Naive B cell (primary cell): ENCODE measurements around the gene GNAI1. TPM values are rescaled to one million over a fixed set of nuclear protein-coding genes. Genes with fewer than 3 reads are reported as not detected.

Experiments used
- ATAC-seq, 2 donors: fragments of 150-1000 bp; cut with Tn5 transposase; 2 replicates each; pipeline ENCODE4 v1.10.0; 2021; ENCODE audit warnings: low read depth in 2 of 2, mild to moderate bottlenecking in 2 of 2, moderate library complexity in 2 of 2
- DNase-seq: peaks from one replicate; pipeline ENCODE4 v3.0.0; 2022
- H3K27ac Mint-ChIP-seq, 6 donors: one replicate each; pipeline ENCODE4 v1.8.0; 2020 to 2022; ENCODE audit warnings: mild to moderate bottlenecking in 6 of 6, mixed read lengths in 6 of 6, moderate library complexity in 5 of 6, inconsistent platforms in 2 of 6
- H3K27me3 Mint-ChIP-seq, 3 donors: one replicate each; pipeline ENCODE4 v1.8.0; 2021 to 2022; ENCODE audit warnings: mixed read lengths in 3 of 3, mild to moderate bottlenecking in 1 of 3
- H3K36me3 Mint-ChIP-seq, 2 donors: one replicate each; pipeline ENCODE4 v1.8.0; 2020 to 2022; ENCODE audit warnings: mixed read lengths in 2 of 2, inconsistent platforms in 1 of 2, mild to moderate bottlenecking in 1 of 2
- H3K4me1 Mint-ChIP-seq, 3 donors: one replicate each; pipeline ENCODE4 v1.8.0; 2020 to 2022; ENCODE audit warnings: mixed read lengths in 3 of 3, inconsistent platforms in 1 of 3, mild to moderate bottlenecking in 1 of 3, moderate library complexity in 1 of 3
- H3K4me3 Mint-ChIP-seq, 8 donors: one replicate each; pipeline ENCODE4 v1.8.0; 2020 to 2022; ENCODE audit warnings: mild to moderate bottlenecking in 8 of 8, mixed read lengths in 8 of 8, moderate library complexity in 8 of 8, inconsistent platforms in 2 of 8
- H3K9me3 Mint-ChIP-seq, 7 donors: one replicate each; pipeline ENCODE4 v1.8.0; 2020 to 2022; ENCODE audit warnings: mixed read lengths in 7 of 7, mild to moderate bottlenecking in 5 of 7, inconsistent platforms in 2 of 7, moderate library complexity in 1 of 7
- polyA plus RNA-seq, 6 donors: library from polyadenylated mRNA; unstranded; fragments of 300-500 nt; fragmentation: Illumina TruSeq; gene quantifications; one replicate each; pipeline ENCODE4 v1.2.3, GENCODE V29; 2021; ENCODE audit warnings: low read depth in 6 of 6

The GNAI1 gene
- polyA plus RNA-seq, 6 donors from 2014 or later = 0.44 to 1.1 (median 0.93) TPM; not detected in 2

GRCh38 chr7:80241671-80242070 lies 107.0 kb downstream of the GNAI1 start:
- Mint-ChIP-seq H3K27me3 (no peaks in the 10 kb centered on the region), H3K9me3 (no peaks in the 10 kb centered on the region), H3K4me1 (no peaks in the 10 kb centered on the region), H3K36me3 (no peaks in the 10 kb centered on the region), H3K4me3 (no peak overlapping the region), H3K27ac (no peak overlapping the region)
- DNase-seq (no peak), ATAC-seq (no peak)

- no peaks in the 10 kb centered on the region for H3K27me3 Mint-ChIP-seq
- H3K9me3 Mint-ChIP-seq = no peaks in the 10 kb centered on the region
- H3K4me3 Mint-ChIP-seq = peak overlapping the region in 1 of 8 donors; percentile 57
- ATAC-seq (no peak), DNase-seq (no peak)
- H3K36me3 Mint-ChIP-seq = no peaks in the 10 kb centered on the region
- no peaks in the 10 kb centered on the region for H3K4me1 Mint-ChIP-seq
- no peak overlapping the region for H3K27ac Mint-ChIP-seq
Measured at GRCh38 chr7:80243425-80243824, 108.8 kb downstream of the GNAI1 start.

DNA sequence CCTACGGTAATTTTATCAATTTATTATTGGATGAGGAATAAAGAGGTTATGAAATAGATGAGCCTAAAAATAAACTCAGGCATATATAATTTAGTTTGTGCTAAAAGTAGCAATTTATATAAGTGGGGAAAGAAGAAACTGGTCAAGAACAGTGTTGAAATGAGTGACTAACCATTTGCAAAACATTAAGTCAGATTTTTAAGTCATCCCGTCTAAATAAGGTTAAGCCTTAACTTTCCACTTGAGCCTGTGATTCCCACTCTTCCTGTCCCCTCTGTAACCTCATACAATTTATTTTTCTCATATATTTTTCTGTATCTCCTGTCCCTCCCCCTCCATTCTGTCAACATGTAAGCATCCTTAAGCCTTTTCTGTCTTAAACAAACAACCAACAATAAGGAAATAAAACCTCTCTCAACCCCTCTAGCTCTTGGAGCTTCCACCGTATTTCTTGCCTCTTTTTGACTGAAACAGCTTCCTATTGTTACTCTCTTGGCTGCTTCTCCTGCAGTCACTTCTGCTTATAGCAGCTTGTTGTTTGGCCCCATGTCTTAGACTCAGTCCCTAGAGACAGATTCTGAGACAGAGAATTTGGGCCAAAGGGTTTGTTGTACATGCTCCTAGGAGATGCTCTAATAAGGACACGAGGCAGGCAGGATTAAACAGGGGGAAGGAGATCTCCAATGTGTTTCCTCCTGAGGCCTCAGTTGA lies 109.7 kb downstream of the GNAI1 start:
- H3K36me3 Mint-ChIP-seq = no peaks in the 10 kb centered on the region
- no peaks in the 10 kb centered on the region for H3K27me3 Mint-ChIP-seq
- no peak overlapping the region for H3K4me3 Mint-ChIP-seq
- H3K9me3 Mint-ChIP-seq = no peaks in the 10 kb centered on the region
- no peak for ATAC-seq
- no peak for DNase-seq
- H3K4me1 Mint-ChIP-seq = no peaks in the 10 kb centered on the region
- no peak overlapping the region for H3K27ac Mint-ChIP-seq

GRCh38 chr7:80247144-80247543 lies 112.5 kb downstream of the GNAI1 start:
- no peaks in the 10 kb centered on the region for H3K9me3 Mint-ChIP-seq
- no peaks in the 10 kb centered on the region for H3K36me3 Mint-ChIP-seq
- H3K4me3 Mint-ChIP-seq = no peak overlapping the region
- no peak overlapping the region for H3K27ac Mint-ChIP-seq
- no peaks in the 10 kb centered on the region for H3K4me1 Mint-ChIP-seq
- ATAC-seq (no peak), DNase-seq (no peak)
- H3K27me3 Mint-ChIP-seq = no peaks in the 10 kb centered on the region

- no peak overlapping the region for H3K4me3 Mint-ChIP-seq
- H3K27me3 Mint-ChIP-seq = no peaks in the 10 kb centered on the region
- no peaks in the 10 kb centered on the region for H3K9me3 Mint-ChIP-seq
- no peak overlapping the region for H3K27ac Mint-ChIP-seq
- no peaks in the 10 kb centered on the region for H3K4me1 Mint-ChIP-seq
- ATAC-seq (no peak), DNase-seq (no peak)
- H3K36me3 Mint-ChIP-seq = no peaks in the 10 kb centered on the region
Measured at GRCh38 chr7:80247891-80248290, 113.3 kb downstream of the GNAI1 start.

DNA sequence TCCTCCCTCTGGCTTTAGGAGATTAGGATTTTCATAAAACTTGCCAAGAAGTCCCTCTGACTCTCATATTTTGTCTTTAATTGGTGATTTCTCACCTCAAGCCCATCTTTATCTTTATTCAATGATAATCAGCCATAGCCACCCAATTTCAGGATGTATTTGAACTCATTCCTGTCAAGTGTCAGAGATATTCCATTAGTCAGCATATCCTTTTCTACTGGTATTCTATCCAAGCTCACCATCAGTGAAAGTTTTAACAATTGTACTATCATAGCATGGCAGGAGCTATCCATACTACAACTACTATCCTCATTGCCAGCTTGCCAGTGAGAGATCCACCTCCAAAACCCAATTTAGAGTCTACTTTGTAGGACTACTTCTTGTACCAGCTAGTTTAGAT lies 114.6 kb downstream of the GNAI1 start:
- H3K4me3 Mint-ChIP-seq = no peak overlapping the region
- no peaks in the 10 kb centered on the region for H3K36me3 Mint-ChIP-seq
- DNase-seq = no peak
- H3K9me3 Mint-ChIP-seq = no peaks in the 10 kb centered on the region
- no peaks in the 10 kb centered on the region for H3K4me1 Mint-ChIP-seq
- no peak for ATAC-seq
- no peaks in the 10 kb centered on the region for H3K27me3 Mint-ChIP-seq
- H3K27ac Mint-ChIP-seq = no peak overlapping the region

- H3K9me3 Mint-ChIP-seq = no peaks in the 10 kb centered on the region
- H3K36me3 Mint-ChIP-seq = no peaks in the 10 kb centered on the region
- no peaks in the 10 kb centered on the region for H3K4me1 Mint-ChIP-seq
- ATAC-seq (no peak), DNase-seq (no peak)
- no peaks in the 10 kb centered on the region for H3K27me3 Mint-ChIP-seq
- H3K27ac Mint-ChIP-seq = no peak overlapping the region
- no peak overlapping the region for H3K4me3 Mint-ChIP-seq
Measured at GRCh38 chr7:80249619-80250295, 115.1 kb downstream of the GNAI1 start.

GRCh38 chr7:80253237-80253636 lies 118.6 kb downstream of the GNAI1 start:
- no peaks in the 10 kb centered on the region for H3K36me3 Mint-ChIP-seq
- H3K27me3 Mint-ChIP-seq = no peaks in the 10 kb centered on the region
- no peak overlapping the region for H3K4me3 Mint-ChIP-seq
- ATAC-seq (no peak), DNase-seq (no peak)
- no peaks in the 10 kb centered on the region for H3K4me1 Mint-ChIP-seq
- peaks cover 0 to 4% (median 0%) of the 10 kb centered on the region in 7 donors for H3K9me3 Mint-ChIP-seq
- no peak overlapping the region for H3K27ac Mint-ChIP-seq

- Mint-ChIP-seq H3K36me3 (no peaks in the 10 kb centered on the region), H3K9me3 (peaks cover 0 to 4% (median 0%) of the 10 kb centered on the region in 7 donors), H3K27me3 (no peaks in the 10 kb centered on the region), H3K4me3 (no peak overlapping the region), H3K27ac (peak overlapping the region in 1 of 6 donors; percentile 46), H3K4me1 (no peaks in the 10 kb centered on the region)
- ATAC-seq (no peak), DNase-seq (no peak)
Measured at GRCh38 chr7:80253653-80254052, 119.0 kb downstream of the GNAI1 start.

DNA sequence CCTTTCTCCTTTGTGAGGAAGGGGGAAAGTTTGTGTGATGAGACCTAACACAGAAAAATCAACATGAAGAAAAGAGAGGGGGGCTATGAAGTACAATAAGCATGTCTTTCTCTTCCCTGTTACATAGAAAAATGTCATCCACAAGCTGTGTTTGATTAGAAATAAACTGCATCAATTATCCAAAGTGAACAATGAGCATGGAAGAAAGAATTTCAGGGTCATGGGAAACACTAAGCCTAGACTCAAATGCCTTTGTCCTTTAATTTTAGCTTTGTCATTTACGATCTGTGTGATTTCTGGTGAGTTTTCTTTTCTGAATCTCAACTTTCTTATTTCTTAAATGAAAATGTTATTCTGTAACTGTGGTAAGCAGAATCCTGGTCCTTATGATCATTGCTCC lies 121.0 kb downstream of the GNAI1 start:
- Mint-ChIP-seq H3K4me3 (no peak overlapping the region), H3K27me3 (no peaks in the 10 kb centered on the region), H3K4me1 (no peaks in the 10 kb centered on the region), H3K36me3 (no peaks in the 10 kb centered on the region), H3K9me3 (peaks cover 0 to 4% (median 0%) of the 10 kb centered on the region in 7 donors), H3K27ac (no peak overlapping the region)
- DNase-seq (no peak), ATAC-seq (no peak)

- Mint-ChIP-seq H3K36me3 (no peaks in the 10 kb centered on the region), H3K27ac (no peak overlapping the region), H3K27me3 (no peaks in the 10 kb centered on the region), H3K9me3 (peaks cover 0 to 4% (median 0%) of the 10 kb centered on the region in 7 donors), H3K4me3 (no peak overlapping the region), H3K4me1 (no peaks in the 10 kb centered on the region)
- DNase-seq (no peak), ATAC-seq (no peak)
Measured at GRCh38 chr7:80257756-80258155, 123.1 kb downstream of the GNAI1 start.

- ATAC-seq (no peak), DNase-seq (no peak)
- Mint-ChIP-seq H3K9me3 (peaks cover 0 to 2% (median 0%) of the 10 kb centered on the region in 7 donors), H3K27ac (no peak overlapping the region), H3K4me1 (no peaks in the 10 kb centered on the region), H3K4me3 (no peak overlapping the region), H3K27me3 (no peaks in the 10 kb centered on the region), H3K36me3 (no peaks in the 10 kb centered on the region)
Measured at GRCh38 chr7:80260606-80261005, 126.0 kb downstream of the GNAI1 start.

DNA sequence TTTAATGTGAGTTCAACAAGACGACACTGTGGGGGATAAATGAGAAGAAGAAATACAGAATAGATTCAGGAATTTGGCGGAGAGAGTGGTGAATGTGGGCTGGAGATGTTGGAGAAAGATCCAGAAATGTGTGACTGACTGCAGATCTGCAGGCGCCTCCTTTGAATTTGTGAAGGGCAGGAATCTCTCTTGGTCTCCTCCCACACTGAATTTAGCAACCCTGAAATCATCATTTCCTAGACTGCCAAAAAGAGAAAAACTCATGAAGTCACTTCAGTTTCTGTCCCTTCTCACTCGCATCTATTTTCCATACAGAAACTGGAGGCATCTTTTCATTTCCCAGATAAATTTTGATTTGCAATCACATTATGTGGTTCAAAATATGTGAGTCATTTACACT lies 128.7 kb downstream of the GNAI1 start:
- Mint-ChIP-seq H3K27me3 (no peaks in the 10 kb centered on the region), H3K9me3 (no peaks in the 10 kb centered on the region), H3K27ac (no peak overlapping the region), H3K36me3 (no peaks in the 10 kb centered on the region), H3K4me3 (no peak overlapping the region), H3K4me1 (no peaks in the 10 kb centered on the region)
- DNase-seq (no peak), ATAC-seq (no peak)

GRCh38 chr7:80263821-80264220 lies 129.2 kb downstream of the GNAI1 start:
- Mint-ChIP-seq H3K36me3 (no peaks in the 10 kb centered on the region), H3K9me3 (no peaks in the 10 kb centered on the region), H3K4me1 (no peaks in the 10 kb centered on the region), H3K27me3 (no peaks in the 10 kb centered on the region), H3K27ac (no peak overlapping the region), H3K4me3 (no peak overlapping the region)
- no peak for DNase-seq
- ATAC-seq = no peak
